GM18907 (cell line): Measurements from ENCODE around the gene ADGRF3.
"Not testable (repeated sequence)": the region's sequence is repeated elsewhere in the genome, so short reads cannot be mapped to it uniquely, and the experiment has no call there.

Experiments used
- ATAC-seq: cut with Tn5 transposase; IDR thresholded peaks from one replicate; pipeline ENCODE4 v1.9.1; 2021; ENCODE audit warnings: mild to moderate bottlenecking, moderate library complexity; ENCODE audit not compliant: unreplicated experiment

The ADGRF3 gene

DNA sequence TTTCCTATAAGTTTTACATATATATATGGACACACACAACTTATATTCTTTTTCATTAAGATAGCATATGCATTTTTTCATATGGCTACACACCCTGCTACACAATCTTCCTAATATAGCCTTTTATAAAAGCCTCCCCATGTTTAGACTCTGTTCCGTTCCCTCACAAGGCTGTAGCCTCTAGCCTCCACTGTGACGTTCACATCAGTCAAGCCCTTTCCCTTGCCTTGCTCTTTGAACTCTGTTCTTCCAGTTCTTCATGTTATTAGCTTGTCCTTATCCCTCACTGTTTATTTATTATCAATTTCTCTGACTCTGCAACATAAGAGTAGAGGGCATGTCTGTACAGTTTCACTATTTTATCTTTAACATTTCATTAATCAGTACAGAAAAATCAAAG is 63.0 kb downstream of the ADGRF3 start:
- no peak for ATAC-seq

DNA sequence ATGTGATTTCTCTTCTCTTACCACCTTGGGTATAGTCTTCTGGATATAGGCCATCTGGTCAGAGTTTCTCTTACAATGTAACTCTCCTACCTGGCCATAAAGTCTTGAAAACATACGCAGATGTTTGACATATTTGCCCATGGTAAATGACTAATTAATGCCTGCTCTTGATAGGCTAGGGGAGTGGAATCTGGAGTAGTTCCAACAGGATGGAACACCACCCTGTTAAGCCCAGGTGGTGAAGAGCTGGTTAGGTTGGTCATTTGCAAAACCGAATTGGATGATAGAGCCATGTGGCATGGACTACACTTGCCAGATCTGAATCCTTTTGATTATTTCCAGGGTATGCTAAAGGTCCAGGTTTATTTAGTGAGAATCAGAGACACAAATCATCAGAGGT is 65.4 kb downstream of the ADGRF3 start:
- no peak for ATAC-seq

DNA sequence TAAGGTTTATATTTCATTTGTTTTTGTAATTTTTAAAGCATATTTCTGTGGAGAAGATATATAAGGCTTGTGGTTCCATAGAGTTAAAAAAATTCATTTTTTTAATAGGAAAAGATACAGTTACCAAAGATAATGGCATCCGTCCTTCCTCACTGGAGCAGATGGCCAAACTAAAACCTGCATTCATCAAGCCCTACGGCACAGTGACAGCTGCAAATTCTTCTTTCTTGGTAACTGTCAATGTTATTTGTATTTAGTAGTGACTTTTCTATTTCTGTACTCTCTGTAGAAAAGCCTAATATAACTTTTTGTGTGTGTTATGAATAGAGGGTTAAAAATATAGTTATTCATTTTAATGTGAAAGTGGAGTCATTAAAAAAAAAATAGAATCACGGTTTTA is 66.7 kb downstream of the ADGRF3 start:
- no peak for ATAC-seq

- ATAC-seq, result no peak
Observed at GRCh38 chr2:26276484-26277227, 69.9 kb downstream of the ADGRF3 start.

- no peak for ATAC-seq
Observed at GRCh38 chr2:26274058-26274613, 72.5 kb downstream of the ADGRF3 start.

- no peak for ATAC-seq
Observed at GRCh38 chr2:26273501-26273900, 73.1 kb downstream of the ADGRF3 start.

DNA sequence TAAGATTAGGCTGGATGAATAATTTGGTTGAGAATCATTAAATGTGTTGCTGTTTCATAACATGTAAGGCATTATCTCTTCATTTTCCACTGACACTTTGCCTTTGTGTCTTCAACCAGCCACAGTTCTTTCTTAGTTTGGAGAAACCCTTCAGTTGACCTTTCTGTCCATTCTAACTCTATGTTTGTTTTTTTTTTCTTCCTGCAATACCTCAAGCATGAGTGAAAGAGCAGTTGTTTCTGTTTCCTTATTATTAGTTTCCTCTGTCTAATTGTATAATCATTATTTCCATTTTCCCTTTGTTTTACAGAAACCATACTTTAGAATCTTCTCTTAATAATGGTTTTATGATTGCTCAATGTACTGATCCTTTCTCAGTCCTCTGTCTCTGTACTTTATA is 76.2 kb downstream of the ADGRF3 start:
- ATAC-seq, result no peak

GRCh38 chr2:26269571-26270158 is 76.9 kb downstream of the ADGRF3 start:
- ATAC-seq, result no peak

- ATAC-seq, result not testable (repeated sequence)
Observed at GRCh38 chr2:26268670-26269385, 77.8 kb downstream of the ADGRF3 start.

DNA sequence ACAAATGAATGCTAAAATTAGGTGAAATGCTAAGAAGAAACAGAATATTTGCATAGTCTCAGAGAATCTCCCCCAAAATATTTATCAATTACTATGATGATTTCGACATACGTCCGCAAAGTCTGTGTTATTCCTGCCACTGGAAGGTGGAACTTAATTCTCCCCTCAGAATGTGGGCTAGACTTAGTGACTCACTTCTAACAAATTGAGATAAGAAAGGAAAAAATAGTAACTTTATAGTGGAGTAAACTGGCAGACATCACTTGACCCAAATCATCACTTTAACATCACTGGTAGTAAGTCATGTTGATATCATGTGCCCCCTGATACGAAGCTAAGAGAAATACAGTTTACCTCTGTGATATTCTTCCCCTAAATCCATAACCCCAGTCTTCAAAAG is 78.4 kb downstream of the ADGRF3 start:
- ATAC-seq, result no peak

- ATAC-seq, result not testable (repeated sequence)
Observed at GRCh38 chr2:26258836-26259235, 87.8 kb downstream of the ADGRF3 start.
